Peyer's patch (tissue), 4 donors: ENCODE data around the gene PPP1R13B. TPM values are rescaled to one million over a fixed set of nuclear protein-coding genes. Genes with fewer than 3 reads are reported as not detected.

Experiments
- DNase-seq, 3 donors: peaks; one replicate each; pipeline ENCODE4 v3.0.0-alpha.2; 2017 to 2019
- H3K27ac ChIP-seq, 4 donors: fragments of 200-600 bp; sonication (generic); one replicate each; pipeline ENCODE4 v1.5.1; 2016 to 2019
- H3K27me3 ChIP-seq, 2 donors: fragments of 200-600 bp; sonication (generic); one replicate each; pipeline ENCODE4 v1.5.1; 2019
- H3K36me3 ChIP-seq, 3 donors: fragments of 200-600 bp; sonication (generic); one replicate each; pipeline ENCODE4 v1.5.1; 2016 to 2019
- H3K4me1 ChIP-seq, 4 donors: fragments of 200-600 bp; sonication (generic); one replicate each; pipeline ENCODE4 v1.5.1; 2016 to 2019
- H3K4me3 ChIP-seq, 4 donors: fragments of 200-600 bp; sonication (generic); 1 replicate in 3 of 4; 2 replicates in 1 of 4; pipeline ENCODE4 v1.5.1; 2016 to 2019; ENCODE audit warnings: mild to moderate bottlenecking in 1 of 4
- H3K9me3 ChIP-seq, 4 donors: fragments of 200-600 bp; sonication (generic); one replicate each; pipeline ENCODE4 v1.5.1; 2016 to 2019; ENCODE audit warnings: mild to moderate bottlenecking in 1 of 4
- POLR2A ChIP-seq, 2 donors: fragments of 450-650 bp; IDR thresholded peaks; one replicate each; pipeline ENCODE4 v1.5.1; 2017; ENCODE audit warnings: antibody characterized with exemption in 2 of 2, mild to moderate bottlenecking in 2 of 2, moderate library complexity in 2 of 2
- small RNA-seq, 2 donors: library from RNA; depleted of rRNA; stranded (forward); fragments of <200 nt; gene quantifications; one replicate each; pipeline ENCODE3, GENCODE V24; 2016
- total RNA-seq, 4 donors: library from RNA; depleted of rRNA; stranded (reverse); fragments of >200 nt; gene quantifications; one replicate each; pipeline ENCODE4 v1.1.0, GENCODE V29; 2016
- TF ChIP-seq, protein P1 (sequence below), 6 experiments: fragments of 450-650 bp in 4 of 6; fragments of 200-600 bp in 2 of 6; sonication (generic) in 1 of 6; IDR thresholded peaks; one replicate each; pipeline ENCODE4 v1.5.1; 2017 to 2019; ENCODE audit warnings: antibody characterized with exemption in 6 of 6, mild to moderate bottlenecking in 3 of 6, moderate library complexity in 1 of 6

PPP1R13B gene
- total RNA-seq, 4 donors from 2014 or later: 30.5 to 78.3 (median 54.0) TPM

DNA sequence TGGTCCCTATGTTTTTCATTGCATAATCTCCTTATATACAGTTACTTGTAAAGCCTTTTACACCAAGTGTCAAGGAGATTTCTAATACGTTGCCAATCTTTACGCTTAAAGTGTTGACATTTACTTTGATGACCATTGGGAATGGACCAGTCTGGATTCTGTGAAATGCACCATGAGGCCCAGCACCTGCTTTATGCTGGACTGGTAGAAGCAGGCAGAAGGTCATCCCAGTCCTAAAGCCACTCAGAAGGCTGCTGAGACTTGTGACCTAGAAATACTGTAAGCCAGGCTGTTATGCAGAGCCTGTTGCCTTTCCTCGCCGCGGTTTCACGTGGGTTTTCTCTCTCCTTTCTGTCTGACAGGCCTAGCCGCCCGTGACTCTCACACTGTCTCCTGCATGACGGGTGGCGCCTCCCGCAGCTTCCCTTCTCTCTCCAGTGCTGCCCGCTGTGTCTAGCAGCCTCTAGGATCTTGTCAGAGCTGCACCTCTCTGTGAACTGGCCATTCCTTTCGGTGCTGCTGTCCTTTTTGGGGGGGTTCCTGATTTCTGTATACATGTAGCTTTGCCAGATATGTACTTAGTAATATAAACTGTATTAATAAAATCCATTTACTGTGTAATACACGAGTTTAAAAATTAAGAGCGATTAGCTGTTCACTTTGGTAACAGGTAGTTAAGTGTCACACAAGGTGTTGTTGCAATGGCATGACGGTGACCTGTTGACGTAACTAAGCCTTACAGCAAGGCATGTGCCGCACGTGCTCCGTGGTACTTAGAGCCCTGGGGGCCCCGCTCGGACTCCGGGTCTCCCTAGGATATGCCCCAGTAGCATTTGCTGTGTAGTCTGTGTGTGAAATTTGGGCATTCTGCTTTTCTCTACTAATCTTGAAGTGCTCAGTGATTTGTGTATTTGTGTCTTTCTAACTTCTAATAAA is 161.8 kb downstream of the PPP1R13B start:
- no peak overlapping the region for H3K27ac ChIP-seq
- no peak overlapping the region for H3K4me3 ChIP-seq
- no peaks in the 10 kb centered on the region for H3K9me3 ChIP-seq
- H3K27me3 ChIP-seq: no peaks in the 10 kb centered on the region
- peaks cover 0 to 88% (median 2%) of the 10 kb centered on the region in 3 donors for H3K36me3 ChIP-seq
- DNase-seq: no peak
- TF ChIP-seq, protein P1, sequence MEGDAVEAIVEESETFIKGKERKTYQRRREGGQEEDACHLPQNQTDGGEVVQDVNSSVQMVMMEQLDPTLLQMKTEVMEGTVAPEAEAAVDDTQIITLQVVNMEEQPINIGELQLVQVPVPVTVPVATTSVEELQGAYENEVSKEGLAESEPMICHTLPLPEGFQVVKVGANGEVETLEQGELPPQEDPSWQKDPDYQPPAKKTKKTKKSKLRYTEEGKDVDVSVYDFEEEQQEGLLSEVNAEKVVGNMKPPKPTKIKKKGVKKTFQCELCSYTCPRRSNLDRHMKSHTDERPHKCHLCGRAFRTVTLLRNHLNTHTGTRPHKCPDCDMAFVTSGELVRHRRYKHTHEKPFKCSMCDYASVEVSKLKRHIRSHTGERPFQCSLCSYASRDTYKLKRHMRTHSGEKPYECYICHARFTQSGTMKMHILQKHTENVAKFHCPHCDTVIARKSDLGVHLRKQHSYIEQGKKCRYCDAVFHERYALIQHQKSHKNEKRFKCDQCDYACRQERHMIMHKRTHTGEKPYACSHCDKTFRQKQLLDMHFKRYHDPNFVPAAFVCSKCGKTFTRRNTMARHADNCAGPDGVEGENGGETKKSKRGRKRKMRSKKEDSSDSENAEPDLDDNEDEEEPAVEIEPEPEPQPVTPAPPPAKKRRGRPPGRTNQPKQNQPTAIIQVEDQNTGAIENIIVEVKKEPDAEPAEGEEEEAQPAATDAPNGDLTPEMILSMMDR (IDR thresholded peaks at IDR 0.05): no peak
- TF ChIP-seq POLR2A (IDR thresholded peaks at IDR 0.05): no peak
- peaks cover 0 to 3% (median 0%) of the 10 kb centered on the region in 4 donors for H3K4me1 ChIP-seq

DNA sequence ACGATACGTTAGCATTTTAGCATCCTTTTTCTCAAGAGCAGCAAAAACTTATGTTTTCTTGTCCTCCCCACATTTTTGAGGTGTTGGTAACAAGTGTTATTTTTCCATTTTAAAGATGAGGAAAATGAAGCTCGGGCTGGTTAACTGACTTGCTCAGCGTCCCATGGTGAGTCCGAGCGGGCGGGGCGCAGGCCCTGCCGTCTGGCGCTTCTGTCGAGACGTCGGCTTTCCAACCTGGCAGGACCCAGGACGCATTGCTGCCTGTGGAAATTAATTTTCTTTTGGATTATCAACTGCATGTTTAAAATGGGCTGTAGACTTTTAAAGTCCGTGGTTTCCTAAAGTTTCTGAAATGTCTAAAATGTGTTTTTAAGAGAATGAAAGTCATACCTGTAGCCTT is 162.5 kb downstream of the PPP1R13B start:
- H3K9me3 ChIP-seq: no peaks in the 10 kb centered on the region
- H3K36me3 ChIP-seq: peaks cover 0 to 91% (median 5%) of the 10 kb centered on the region in 3 donors
- H3K4me1 ChIP-seq: peaks cover 0 to 2% (median 0%) of the 10 kb centered on the region in 4 donors
- DNase-seq: no peak
- no peak for TF ChIP-seq POLR2A (IDR thresholded peaks at IDR 0.05)
- TF ChIP-seq, protein P1 (IDR thresholded peaks at IDR 0.05): no peak
- no peak overlapping the region for H3K27ac ChIP-seq
- H3K27me3 ChIP-seq: no peaks in the 10 kb centered on the region
- H3K4me3 ChIP-seq: no peak overlapping the region

DNA sequence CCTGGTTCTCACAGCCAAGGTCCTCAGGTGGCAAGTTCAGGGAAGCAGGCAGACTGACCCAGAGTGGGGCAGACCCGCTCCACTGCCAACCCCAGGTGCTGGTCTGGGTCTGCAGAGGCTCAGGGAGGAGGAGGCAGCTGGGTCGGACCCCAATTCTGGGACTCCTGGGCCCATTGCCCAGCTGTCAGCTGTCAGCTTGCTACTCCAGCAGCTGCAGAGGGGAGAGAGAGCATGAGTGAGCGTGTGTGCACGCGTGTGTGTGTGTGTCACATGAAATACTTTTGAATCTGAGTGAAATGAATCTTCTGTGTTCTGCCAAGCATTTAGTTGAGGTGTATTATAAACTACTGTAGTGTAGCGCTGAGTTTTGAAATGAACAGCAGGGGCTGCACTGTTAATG is 162.9 kb downstream of the PPP1R13B start:
- Histone ChIP-seq H3K36me3 (peaks cover 0 to 91% (median 5%) of the 10 kb centered on the region in 3 donors), H3K27me3 (no peaks in the 10 kb centered on the region), H3K27ac (no peak overlapping the region), H3K4me1 (no peaks in the 10 kb centered on the region), H3K9me3 (no peaks in the 10 kb centered on the region), H3K4me3 (no peak overlapping the region)
- TF ChIP-seq POLR2A (IDR thresholded peaks at IDR 0.05): no peak
- TF ChIP-seq, protein P1 (IDR thresholded peaks at IDR 0.05): no peak
- no peak for DNase-seq

Small RNA genes lying within 50 kb of the gene (small RNA-seq; reads per million reads assigned to genes)
- gene RF00019 (0 reads per million in 2 donors), gene RF00280 (0 reads per million in 2 donors)

Other genes starting within 250 kb of the PPP1R13B start
- gene KLC1, start 218.4 kb downstream of the PPP1R13B start, total RNA-seq: 100 to 1,000 TPM; 125 to 361 (median 270) TPM
- 10 to 100 TPM; 11.6 to 42.9 (median 16.2) TPM for gene XRCC3, start 132.1 kb downstream of the PPP1R13B start, total RNA-seq
- gene ZFYVE21, start 131.8 kb downstream of the PPP1R13B start, total RNA-seq: 10 to 100 TPM; 40.3 to 81.2 (median 59.0) TPM
- gene TDRD9, start 80.9 kb upstream of the PPP1R13B start, total RNA-seq: under 1 TPM in 1 of 4 donors, not detected in 3; 0.40 TPM
- gene RD3L, start 95.0 kb upstream of the PPP1R13B start, total RNA-seq: not detected
- 1 to 10 TPM in 3 of 4 donors, not detected in 1; 1.2 to 7.4 (median 2.3) TPM for gene ASPG, start 238.1 kb upstream of the PPP1R13B start, total RNA-seq